Measurements from ENCODE around the gene STX5. TPM values are rescaled to one million over a fixed set of nuclear protein-coding genes. Genes with fewer than 3 reads are reported as not detected.
"Not testable (repeated sequence)": the region's sequence is repeated elsewhere in the genome, so short reads cannot be mapped to it uniquely, and the experiment has no call there.

Gene STX5
- total and polyA plus RNA-seq, 8 donors, result 18.6 to 31.2 (median 26.9) TPM

DNA sequence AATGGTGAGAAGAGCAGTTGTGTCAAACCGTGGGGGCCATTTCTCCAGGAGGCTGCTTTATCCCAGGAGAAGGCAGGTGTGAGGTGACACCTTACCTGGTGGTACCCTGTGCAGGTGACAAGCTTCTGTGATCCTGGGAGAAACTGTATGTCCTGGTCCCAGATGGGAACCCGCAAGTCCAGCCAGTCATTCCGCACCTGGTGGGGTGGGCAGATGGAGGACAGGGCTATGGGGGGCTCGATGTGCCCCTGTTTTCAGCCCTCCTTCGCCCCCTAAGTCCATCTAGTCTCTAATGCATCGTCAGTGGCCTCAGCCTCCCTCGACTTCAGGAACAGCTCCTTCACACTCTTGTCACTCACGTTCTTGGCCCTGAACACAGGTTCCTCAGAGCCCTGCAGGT lies 3.5 kb upstream of the STX5 start:
- Histone ChIP-seq H3K27ac (no peak overlapping the region), H3K9me3 (no peaks in the 10 kb centered on the region), H3K27me3 (no peaks in the 10 kb centered on the region), H3K4me1 (peaks cover 4 to 16% (median 6%) of the 10 kb centered on the region in 3 donors), H3K4me3 (no peak overlapping the region), H3K36me3 (peaks cover 0 to 14% (median 0%) of the 10 kb centered on the region in 3 donors)
- intact Hi-C loops (cut with DNase I), result no loop called here
- DNase-seq (no peak), ATAC-seq (no peak), FAIRE-seq (no peak)
- WGBS, 2 donors, result 66 to 76% methylated on average over 8 of the region's 8 CpGs
- TF ChIP-seq CTCF (IDR thresholded peaks at IDR 0.05), result no peak

- TF ChIP-seq CTCF (IDR thresholded peaks at IDR 0.05), result no peak
- DNase-seq (peak in 5 of 6 donors; percentile 30 to 80 (median 64)), FAIRE-seq (no peak), ATAC-seq (peak; percentile 9 to 27 (median 13))
- Histone ChIP-seq H3K27me3 (no peaks in the 10 kb centered on the region), H3K36me3 (peaks cover 0 to 16% (median 0%) of the 10 kb centered on the region in 3 donors), H3K4me3 (peak within 1 kb of the TSS; percentile 63 to 90 (median 84)), H3K27ac (peak within 1 kb of the TSS; percentile 83 to 96 (median 94)), H3K4me1 (peaks cover 0 to 20% (median 6%) of the 10 kb centered on the region in 3 donors), H3K9me3 (no peaks in the 10 kb centered on the region)
- WGBS, 2 donors, result 7 to 8% methylated on average over 39 to 40 of the region's 40 CpGs
- intact Hi-C loops (cut with DNase I), result no loop called here
Measured at GRCh38 chr11:62832336-62833234, 734 bp upstream of the STX5 start, which contains the start of gene TEX54. Gene TEX54 (minus strand): TSS chr11:62832841.

DNA sequence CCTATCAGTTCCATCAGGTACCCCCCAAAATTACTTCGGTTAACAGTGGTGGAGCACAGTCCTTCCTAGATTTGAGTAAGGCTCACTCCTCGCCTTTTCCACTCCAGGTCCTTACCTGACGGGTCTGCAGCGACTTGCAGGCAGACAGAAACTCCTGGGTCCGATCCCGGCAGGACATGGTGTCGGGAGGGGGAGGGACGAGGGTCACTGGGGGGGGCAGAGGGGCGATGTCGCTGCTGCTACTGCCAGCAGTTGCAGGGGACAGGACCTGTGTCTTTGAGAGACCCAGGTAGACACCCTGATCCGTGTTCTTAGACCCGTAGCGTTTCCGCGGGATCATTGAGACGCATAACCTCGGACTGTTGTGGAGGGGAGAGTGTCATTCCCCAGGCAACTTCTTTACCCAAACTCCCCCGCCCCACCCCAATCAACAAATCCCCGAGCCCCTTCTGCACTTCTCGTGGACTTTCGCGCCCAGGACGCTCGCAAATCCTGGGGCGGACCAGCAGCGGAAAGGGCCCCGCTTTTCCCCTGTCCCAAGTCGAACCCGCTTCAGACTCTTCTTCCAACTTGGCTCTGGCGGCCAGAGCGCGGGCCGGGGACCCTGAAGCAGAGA lies 839 bp downstream of the STX5 start:
- peaks cover 0 to 31% (median 7%) of the 10 kb centered on the region in 3 donors for H3K36me3 ChIP-seq
- H3K27me3 ChIP-seq, result no peaks in the 10 kb centered on the region
- FAIRE-seq (no peak), DNase-seq (peak in 2 of 6 donors; percentile 45 to 72), ATAC-seq (no peak)
- peak overlapping the region; percentile 83 to 96 (median 94) for H3K27ac ChIP-seq
- peak overlapping the region; percentile 63 to 90 (median 84) for H3K4me3 ChIP-seq
- H3K9me3 ChIP-seq, result no peaks in the 10 kb centered on the region
- WGBS, 2 donors, result 1% methylated on average over 32 to 33 of the region's 33 CpGs
- no peak for TF ChIP-seq CTCF (IDR thresholded peaks at IDR 0.05)
- peaks cover 0 to 20% (median 6%) of the 10 kb centered on the region in 3 donors for H3K4me1 ChIP-seq
- intact Hi-C loops (cut with DNase I), result no loop called here

DNA sequence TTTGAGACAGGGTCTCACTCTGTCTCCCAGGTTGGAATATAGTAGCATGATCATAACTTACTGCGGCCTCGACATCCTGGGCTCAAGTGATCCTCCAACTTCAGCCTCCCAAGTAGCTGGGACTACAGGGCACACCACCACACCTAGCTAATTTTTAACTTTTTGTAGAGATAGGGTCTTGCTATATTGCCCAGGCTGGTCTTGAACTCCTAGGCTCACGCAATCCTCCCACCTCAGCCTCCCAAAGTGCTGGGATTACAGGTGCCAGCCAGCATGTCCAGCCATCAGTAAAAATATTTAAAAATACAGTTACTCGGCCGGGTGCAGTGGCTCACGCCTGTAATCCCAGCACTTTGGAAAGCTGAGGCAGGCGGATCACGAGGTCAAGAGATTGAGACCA lies 3.7 kb downstream of the STX5 start:
- ATAC-seq; H3K4me3 ChIP-seq; H3K27ac ChIP-seq; H3K9me3 ChIP-seq; H3K27me3 ChIP-seq; FAIRE-seq; DNase-seq; intact Hi-C loops (cut with DNase I): not testable (repeated sequence)
- peaks cover 0 to 46% (median 34%) of the 10 kb centered on the region in 3 donors for H3K36me3 ChIP-seq
- H3K4me1 ChIP-seq, result peaks cover 0 to 15% (median 6%) of the 10 kb centered on the region in 3 donors
- WGBS, 2 donors, result 90 to 95% methylated on average over 8 of the region's 8 CpGs

DNA sequence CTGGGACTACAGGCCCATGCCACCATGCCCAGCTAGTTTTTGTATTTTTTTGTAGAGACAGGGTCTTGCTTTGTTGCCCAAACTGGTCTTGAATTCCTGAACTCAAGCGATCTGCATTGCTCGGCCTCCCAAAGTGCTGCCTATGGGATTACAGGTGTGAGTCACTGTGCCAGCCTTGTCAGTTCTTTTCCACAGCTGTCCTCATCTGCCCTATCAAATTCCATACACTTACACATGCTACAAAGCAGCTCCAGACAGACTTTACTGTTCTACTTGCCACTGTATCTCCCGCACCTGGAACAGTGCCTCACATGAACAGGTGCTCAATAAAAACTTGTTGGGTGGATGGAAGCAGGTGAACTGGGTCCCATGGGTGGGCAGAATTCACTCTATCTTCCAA lies 8.2 kb downstream of the STX5 start:
- Histone ChIP-seq H3K4me1 (no peaks in the 10 kb centered on the region), H3K27ac (no peak overlapping the region), H3K27me3 (no peaks in the 10 kb centered on the region), H3K36me3 (peaks cover 0 to 84% (median 55%) of the 10 kb centered on the region in 3 donors), H3K9me3 (no peaks in the 10 kb centered on the region), H3K4me3 (no peak overlapping the region)
- 91 to 98% methylated on average over 3 of the region's 3 CpGs for WGBS, 2 donors
- no peak for FAIRE-seq
- ATAC-seq, result no peak
- no peak for DNase-seq
- intact Hi-C loops (cut with DNase I), result no loop called here
- no peak for TF ChIP-seq CTCF (IDR thresholded peaks at IDR 0.05)

Data from pancreas (tissue), 10 donors.